Peyer's patch (tissue), 4 donors: ENCODE data around the gene MPPED1. TPM values are rescaled to one million over a fixed set of nuclear protein-coding genes. Genes with fewer than 3 reads are reported as not detected.

Experiments used
- DNase-seq, 3 donors: peaks; one replicate each; pipeline ENCODE4 v3.0.0-alpha.2; 2017 to 2019
- H3K27ac ChIP-seq, 4 donors: fragments of 200-600 bp; sonication (generic); one replicate each; pipeline ENCODE4 v1.5.1; 2016 to 2019
- H3K27me3 ChIP-seq, 2 donors: fragments of 200-600 bp; sonication (generic); one replicate each; pipeline ENCODE4 v1.5.1; 2019
- H3K36me3 ChIP-seq, 3 donors: fragments of 200-600 bp; sonication (generic); one replicate each; pipeline ENCODE4 v1.5.1; 2016 to 2019
- H3K4me1 ChIP-seq, 4 donors: fragments of 200-600 bp; sonication (generic); one replicate each; pipeline ENCODE4 v1.5.1; 2016 to 2019
- H3K4me3 ChIP-seq, 4 donors: fragments of 200-600 bp; sonication (generic); 1 replicate in 3 of 4; 2 replicates in 1 of 4; pipeline ENCODE4 v1.5.1; 2016 to 2019; ENCODE audit warnings: mild to moderate bottlenecking in 1 of 4
- H3K9me3 ChIP-seq, 4 donors: fragments of 200-600 bp; sonication (generic); one replicate each; pipeline ENCODE4 v1.5.1; 2016 to 2019; ENCODE audit warnings: mild to moderate bottlenecking in 1 of 4
- CTCF ChIP-seq, 6 experiments: fragments of 450-650 bp in 4 of 6; fragments of 200-600 bp in 2 of 6; sonication (generic) in 1 of 6; IDR thresholded peaks; one replicate each; pipeline ENCODE4 v1.5.1; 2017 to 2019; ENCODE audit warnings: antibody characterized with exemption in 6 of 6, mild to moderate bottlenecking in 3 of 6, moderate library complexity in 1 of 6
- POLR2A ChIP-seq, 2 donors: fragments of 450-650 bp; IDR thresholded peaks; one replicate each; pipeline ENCODE4 v1.5.1; 2017; ENCODE audit warnings: antibody characterized with exemption in 2 of 2, mild to moderate bottlenecking in 2 of 2, moderate library complexity in 2 of 2
- total RNA-seq, 4 donors: library from RNA; depleted of rRNA; stranded (reverse); fragments of >200 nt; gene quantifications; one replicate each; pipeline ENCODE4 v1.1.0, GENCODE V29; 2016

Gene MPPED1
- total RNA-seq, 4 donors from 2014 or later, result not detected

- DNase-seq, result no peak
- Histone ChIP-seq H3K9me3 (no peaks in the 10 kb centered on the region), H3K36me3 (no peaks in the 10 kb centered on the region), H3K4me3 (no peak overlapping the region), H3K4me1 (no peaks in the 10 kb centered on the region), H3K27me3 (no peaks in the 10 kb centered on the region), H3K27ac (no peak overlapping the region)
- TF ChIP-seq POLR2A (IDR thresholded peaks at IDR 0.05) (no peak), CTCF (IDR thresholded peaks at IDR 0.05) (peak in 2 of 6 experiments; percentile 16 to 19)
Measured at GRCh38 chr22:43481568-43482317, 69.9 kb downstream of the MPPED1 start.

GRCh38 chr22:43482318-43482625 is 70.5 kb downstream of the MPPED1 start:
- DNase-seq, result no peak
- no peak for TF ChIP-seq CTCF (IDR thresholded peaks at IDR 0.05)
- TF ChIP-seq POLR2A (IDR thresholded peaks at IDR 0.05), result no peak

DNA sequence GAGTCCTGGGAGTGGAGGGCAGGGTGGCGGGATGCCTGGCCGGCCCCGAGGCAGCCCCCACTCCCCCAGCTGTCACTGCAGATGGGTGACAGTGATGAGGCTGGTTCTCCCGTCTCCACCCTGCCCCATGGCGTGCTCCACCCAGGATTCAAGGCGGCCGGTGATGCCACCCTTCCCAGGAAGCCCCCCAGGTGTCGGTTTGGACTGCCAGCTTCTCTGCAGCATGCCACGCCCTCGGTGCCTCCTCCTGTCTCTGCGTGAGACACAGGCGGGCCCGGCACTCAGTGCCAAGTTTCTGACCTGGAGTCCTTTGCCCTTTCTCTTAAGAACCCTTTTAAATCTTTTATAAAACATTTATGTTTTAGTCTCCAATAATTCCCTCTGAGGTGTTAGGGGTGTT is 71.5 kb downstream of the MPPED1 start:
- Histone ChIP-seq H3K4me1 (no peaks in the 10 kb centered on the region), H3K36me3 (no peaks in the 10 kb centered on the region), H3K4me3 (no peak overlapping the region), H3K27ac (no peak overlapping the region), H3K9me3 (no peaks in the 10 kb centered on the region), H3K27me3 (no peaks in the 10 kb centered on the region)
- no peak for DNase-seq
- TF ChIP-seq CTCF (IDR thresholded peaks at IDR 0.05), result no peak
- TF ChIP-seq POLR2A (IDR thresholded peaks at IDR 0.05), result no peak

More at GRCh38 chr22:43482318-43482625, 70.5 kb downstream of the MPPED1 start:
- Histone ChIP-seq H3K4me1 (no peaks in the 10 kb centered on the region), H3K27ac (no peak overlapping the region), H3K36me3 (no peaks in the 10 kb centered on the region), H3K27me3 (no peaks in the 10 kb centered on the region), H3K9me3 (no peaks in the 10 kb centered on the region), H3K4me3 (no peak overlapping the region)

- Histone ChIP-seq H3K9me3 (no peaks in the 10 kb centered on the region), H3K27me3 (no peaks in the 10 kb centered on the region), H3K36me3 (no peaks in the 10 kb centered on the region), H3K27ac (no peak overlapping the region), H3K4me1 (no peaks in the 10 kb centered on the region), H3K4me3 (no peak overlapping the region)
- TF ChIP-seq POLR2A (IDR thresholded peaks at IDR 0.05), result no peak
- no peak for TF ChIP-seq CTCF (IDR thresholded peaks at IDR 0.05)
- no peak for DNase-seq
Measured at GRCh38 chr22:43483669-43484068, 71.9 kb downstream of the MPPED1 start.

DNA sequence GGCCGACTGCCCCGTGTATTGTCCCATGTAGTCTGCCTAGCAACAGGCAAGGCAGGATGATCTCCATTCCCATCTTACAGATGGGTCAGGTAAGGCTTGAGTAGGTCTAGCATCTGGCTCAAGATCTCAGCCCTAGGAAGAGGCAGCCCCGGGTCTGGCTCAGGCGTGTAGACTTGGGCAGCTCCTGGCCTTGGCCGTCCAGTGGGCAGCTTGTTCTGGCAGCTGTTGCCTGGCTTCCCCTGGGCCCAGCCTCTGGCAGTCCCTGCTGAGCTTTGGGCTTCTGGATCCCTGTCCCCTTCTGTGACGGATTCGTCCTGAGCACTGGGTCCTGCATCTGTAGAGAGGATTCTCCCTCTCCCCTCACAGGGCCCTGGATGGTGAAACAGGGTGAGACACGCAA is 72.4 kb downstream of the MPPED1 start:
- DNase-seq, result no peak
- Histone ChIP-seq H3K4me3 (no peak overlapping the region), H3K27me3 (no peaks in the 10 kb centered on the region), H3K4me1 (no peaks in the 10 kb centered on the region), H3K9me3 (no peaks in the 10 kb centered on the region), H3K27ac (no peak overlapping the region), H3K36me3 (no peaks in the 10 kb centered on the region)
- no peak for TF ChIP-seq CTCF (IDR thresholded peaks at IDR 0.05)
